Measurements from ENCODE around the gene TIGD2.
"Not testable (repeated sequence)": the region's sequence is repeated elsewhere in the genome, so short reads cannot be mapped to it uniquely, and the experiment has no call there.

TIGD2 gene

DNA sequence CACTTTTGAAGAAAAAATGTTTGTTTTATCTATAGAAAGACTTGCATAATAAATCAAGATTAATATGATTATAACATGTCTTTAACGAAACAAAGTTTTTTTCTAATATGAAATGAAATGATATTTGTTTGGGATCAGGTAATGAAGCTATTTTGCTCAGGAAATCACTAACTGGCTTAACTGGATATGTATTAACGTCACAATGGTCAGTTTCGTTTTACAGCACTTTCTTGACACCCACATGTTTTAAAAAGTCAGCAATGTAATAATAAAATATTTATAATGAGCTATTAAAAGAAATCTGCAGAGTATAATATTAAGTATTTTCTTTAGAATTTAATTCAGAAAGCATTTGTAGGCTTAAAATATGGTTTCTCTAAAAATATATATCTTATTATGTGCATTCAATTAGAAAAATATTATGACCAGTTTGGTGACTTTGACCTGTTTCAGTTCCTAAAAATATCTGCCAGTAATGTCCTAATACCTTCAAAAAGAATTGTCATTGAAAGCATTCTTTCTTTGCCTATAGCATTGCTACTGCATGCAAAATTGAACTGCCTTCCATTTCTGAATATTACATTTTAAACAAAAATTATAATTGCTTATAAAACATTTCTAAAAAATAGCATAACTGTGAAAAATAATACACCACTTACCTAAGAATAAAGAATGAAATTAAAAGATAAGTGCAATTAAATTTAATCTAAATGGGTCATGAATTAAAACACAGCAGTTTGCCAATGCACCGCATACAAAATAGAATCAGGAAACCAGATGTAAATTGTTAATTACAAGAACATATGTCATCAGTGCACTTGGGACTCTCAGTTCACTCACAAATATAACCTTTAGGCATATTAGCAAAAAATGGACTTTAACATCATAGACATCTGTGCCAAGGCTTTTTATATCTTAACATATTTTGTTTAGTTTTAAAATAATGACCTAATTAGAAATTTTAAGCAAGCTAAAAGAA, 31.6 kb downstream of the TIGD2 start:
- H3K4me3 ChIP-seq (ENCODE audit: low read depth, low read length) = no peak overlapping the region
- DNase-seq (ENCODE audit: low read depth) = no peak
- TF ChIP-seq, protein P1, sequence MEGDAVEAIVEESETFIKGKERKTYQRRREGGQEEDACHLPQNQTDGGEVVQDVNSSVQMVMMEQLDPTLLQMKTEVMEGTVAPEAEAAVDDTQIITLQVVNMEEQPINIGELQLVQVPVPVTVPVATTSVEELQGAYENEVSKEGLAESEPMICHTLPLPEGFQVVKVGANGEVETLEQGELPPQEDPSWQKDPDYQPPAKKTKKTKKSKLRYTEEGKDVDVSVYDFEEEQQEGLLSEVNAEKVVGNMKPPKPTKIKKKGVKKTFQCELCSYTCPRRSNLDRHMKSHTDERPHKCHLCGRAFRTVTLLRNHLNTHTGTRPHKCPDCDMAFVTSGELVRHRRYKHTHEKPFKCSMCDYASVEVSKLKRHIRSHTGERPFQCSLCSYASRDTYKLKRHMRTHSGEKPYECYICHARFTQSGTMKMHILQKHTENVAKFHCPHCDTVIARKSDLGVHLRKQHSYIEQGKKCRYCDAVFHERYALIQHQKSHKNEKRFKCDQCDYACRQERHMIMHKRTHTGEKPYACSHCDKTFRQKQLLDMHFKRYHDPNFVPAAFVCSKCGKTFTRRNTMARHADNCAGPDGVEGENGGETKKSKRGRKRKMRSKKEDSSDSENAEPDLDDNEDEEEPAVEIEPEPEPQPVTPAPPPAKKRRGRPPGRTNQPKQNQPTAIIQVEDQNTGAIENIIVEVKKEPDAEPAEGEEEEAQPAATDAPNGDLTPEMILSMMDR (conservative IDR thresholded peaks at IDR 0.05; ENCODE audit: low read depth, low read length) = no peak

DNA sequence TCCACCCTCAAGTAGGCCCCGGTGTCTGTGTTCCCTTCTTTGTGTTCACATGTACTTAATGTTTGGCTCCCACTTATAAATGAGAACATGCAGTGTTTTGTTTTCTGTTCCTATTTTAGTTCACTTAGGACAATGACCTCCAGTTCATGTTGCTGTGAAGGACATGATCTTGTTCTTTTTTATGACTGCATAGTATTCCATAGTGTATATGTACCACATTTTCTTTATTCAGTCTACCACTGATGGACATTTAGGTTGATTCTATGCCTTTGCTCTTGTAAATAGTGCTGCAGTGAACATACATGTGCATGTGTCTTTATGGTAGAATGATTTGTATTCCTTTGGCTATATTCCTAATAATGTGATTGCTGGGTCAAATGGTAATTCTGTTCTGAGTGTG, 33.3 kb downstream of the TIGD2 start:
- not testable (repeated sequence) for H3K4me3 ChIP-seq (ENCODE audit: low read depth, low read length); DNase-seq (ENCODE audit: low read depth)

DNA sequence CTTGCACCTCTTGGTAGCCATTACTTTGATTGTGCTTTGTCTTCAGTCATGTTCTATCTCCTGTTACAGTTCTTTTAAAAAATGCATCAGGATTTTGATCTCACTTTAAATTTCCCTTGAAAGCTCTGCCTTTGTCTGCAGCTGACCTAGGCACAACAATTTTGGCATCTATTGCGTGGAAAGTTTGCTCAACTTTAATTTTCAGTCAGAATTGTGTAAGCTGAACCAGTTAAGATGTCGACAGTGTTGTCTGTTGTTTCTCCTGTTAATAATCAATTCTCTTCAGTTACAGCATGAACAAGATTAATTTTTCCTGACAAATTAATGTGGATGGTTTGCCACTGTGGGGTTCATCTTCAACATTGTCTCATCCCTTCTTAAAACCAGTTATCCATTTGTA, 34.9 kb downstream of the TIGD2 start:
- no peak for DNase-seq (ENCODE audit: low read depth)

DNA sequence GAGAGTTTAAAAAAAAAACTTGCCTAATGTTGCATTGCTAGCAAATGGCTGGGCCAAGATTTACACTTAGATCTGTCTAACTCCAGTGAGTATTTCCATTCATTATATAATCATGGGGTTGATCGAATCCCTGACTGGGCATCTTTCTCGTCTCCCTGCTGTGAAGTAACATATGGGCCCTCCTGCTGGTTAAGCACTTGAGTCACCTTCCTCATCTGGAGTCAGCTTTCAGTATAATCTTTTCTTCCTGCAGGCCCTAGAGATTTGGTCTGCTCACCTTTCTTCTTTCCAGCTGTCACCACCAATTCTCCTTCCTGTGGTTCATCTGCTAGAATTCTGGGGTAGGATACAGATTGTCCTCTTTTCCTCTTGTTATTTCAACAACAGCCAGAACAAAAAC, 41.6 kb downstream of the TIGD2 start:
- TF ChIP-seq, protein P1 (conservative IDR thresholded peaks at IDR 0.05; ENCODE audit: low read depth, low read length) = no peak
- DNase-seq (ENCODE audit: low read depth) = peak; percentile 85

More for the DNA sequence above, 34.9 kb downstream of the TIGD2 start:
- H3K4me3 ChIP-seq (ENCODE audit: low read depth, low read length) = no peak overlapping the region
- TF ChIP-seq, protein P1 (conservative IDR thresholded peaks at IDR 0.05; ENCODE audit: low read depth, low read length) = no peak

DNA sequence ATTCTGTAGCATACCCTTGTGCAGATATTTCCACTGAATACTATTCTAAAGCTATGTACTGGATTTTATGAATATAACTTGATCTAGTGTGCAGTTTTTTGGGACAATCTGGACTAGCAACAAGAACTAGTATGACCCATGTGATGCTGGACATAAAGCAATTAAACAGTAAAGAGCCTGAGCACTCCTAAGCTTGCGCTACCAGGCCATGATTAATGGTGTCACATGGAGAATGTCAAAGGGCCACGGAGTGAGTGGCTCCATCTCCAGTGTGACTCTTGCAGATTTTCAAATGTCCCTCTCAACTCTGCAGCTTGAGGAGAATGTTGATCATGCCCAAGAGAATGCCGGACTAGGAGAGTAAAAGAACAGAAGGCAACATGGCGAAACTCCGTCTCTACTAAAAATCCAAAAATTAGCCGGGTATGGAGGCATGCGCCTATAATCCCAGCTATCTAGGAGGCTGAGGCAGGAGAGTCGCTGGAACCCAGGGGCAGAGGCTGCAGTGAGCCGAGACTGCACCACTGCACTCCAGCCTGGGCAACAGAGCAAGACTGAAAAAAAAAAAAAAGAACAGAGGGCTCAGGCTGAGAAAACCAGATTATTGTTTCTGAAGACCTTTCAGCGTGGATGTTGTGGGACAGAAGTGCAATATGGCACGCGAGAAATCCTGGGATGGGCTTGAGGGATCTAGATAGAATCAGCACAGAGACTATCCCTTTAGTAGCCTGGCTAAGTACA, 45.0 kb downstream of the TIGD2 start:
- H3K4me3 ChIP-seq (ENCODE audit: low read depth, low read length) = no peak overlapping the region
- DNase-seq (ENCODE audit: low read depth) = no peak
- TF ChIP-seq, protein P1 (conservative IDR thresholded peaks at IDR 0.05; ENCODE audit: low read depth, low read length) = no peak

More for the DNA sequence above, 41.6 kb downstream of the TIGD2 start:
- no peak overlapping the region for H3K4me3 ChIP-seq (ENCODE audit: low read depth, low read length)

DNA sequence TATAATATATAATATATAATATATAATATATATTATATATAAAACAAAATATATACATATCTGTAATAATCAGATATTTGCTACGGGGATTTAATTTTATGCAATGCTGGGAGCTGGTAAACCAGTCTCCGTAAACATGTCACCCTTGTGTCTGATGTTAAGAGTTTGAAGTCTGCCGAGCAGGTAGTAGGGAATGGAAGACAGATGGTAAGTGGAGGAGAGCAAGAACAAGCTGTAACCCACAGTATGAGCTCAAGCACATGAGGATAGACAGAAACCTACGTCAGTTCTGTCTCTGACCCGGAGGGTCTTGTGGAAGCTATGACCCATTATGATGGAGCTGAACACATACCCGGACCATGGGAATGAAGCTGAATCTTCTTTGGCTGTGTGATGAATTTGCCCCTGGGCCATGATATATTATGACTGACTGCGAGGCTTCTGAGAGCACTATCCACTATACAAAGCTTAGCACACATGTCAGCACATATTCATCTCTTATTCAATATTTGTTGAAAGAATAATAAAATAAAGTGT, 46.2 kb downstream of the TIGD2 start:
- H3K4me3 ChIP-seq (ENCODE audit: low read depth, low read length) = no peak overlapping the region
- TF ChIP-seq, protein P1 (conservative IDR thresholded peaks at IDR 0.05; ENCODE audit: low read depth, low read length) = no peak
- no peak for DNase-seq (ENCODE audit: low read depth)

DNA sequence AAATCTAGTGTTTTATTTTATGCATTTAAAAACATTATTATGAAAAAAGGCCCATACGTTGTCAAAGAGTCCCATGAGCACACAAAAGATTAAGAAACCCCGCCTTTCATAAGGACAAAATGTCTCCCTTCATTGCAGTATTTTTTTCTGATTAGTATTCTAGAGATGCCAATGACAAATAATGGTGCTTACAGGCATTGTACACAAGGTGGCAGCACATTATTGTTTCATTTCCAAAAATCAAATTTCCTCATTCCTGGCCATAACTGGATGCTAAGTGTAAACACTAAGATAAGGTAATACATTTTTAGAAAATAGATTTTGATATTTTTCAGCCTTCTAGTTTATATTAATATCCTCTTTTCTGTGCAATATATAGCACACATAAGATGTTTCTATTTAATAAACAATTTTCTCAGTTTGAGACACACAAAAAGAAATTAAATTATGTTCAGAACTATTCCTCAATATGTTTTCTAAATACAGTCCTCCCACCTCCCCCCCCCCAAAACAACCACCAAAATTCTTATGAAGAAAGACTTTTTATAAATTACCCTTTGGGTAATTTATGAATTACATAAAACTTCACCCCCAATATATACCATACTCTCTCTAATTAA, 47.7 kb downstream of the TIGD2 start:
- peak; percentile 75 for DNase-seq (ENCODE audit: low read depth)
- TF ChIP-seq, protein P1 (conservative IDR thresholded peaks at IDR 0.05; ENCODE audit: low read depth, low read length) = peak; percentile 68
- H3K4me3 ChIP-seq (ENCODE audit: low read depth, low read length) = no peak overlapping the region
